Measurements from ENCODE around the gene OTULIN. TPM values are rescaled to one million over a fixed set of nuclear protein-coding genes. Genes with fewer than 3 reads are reported as not detected.

The OTULIN gene
- polyA plus RNA-seq, 1 donor: 21.5 TPM

- Histone ChIP-seq H3K9me3 (ENCODE audit: control insufficient read depth, low read depth, low read length) (no peaks in the 10 kb centered on the region), H3K4me3 (ENCODE audit: low read length) (no peak overlapping the region), H3K27me3 (ENCODE audit: control insufficient read depth, insufficient read depth, low read length) (no peaks in the 10 kb centered on the region), H3K4me1 (ENCODE audit: control insufficient read depth, insufficient read depth, low read length) (no peaks in the 10 kb centered on the region), H3K27ac (ENCODE audit: low read length) (no peak overlapping the region), H3K36me3 (ENCODE audit: control insufficient read depth, insufficient read depth, low read length) (peaks cover 74% of the 10 kb centered on the region)
- 83% methylated on average over 2 of the region's 2 CpGs for WGBS (ENCODE audit: insufficient coverage, low lambda C conversion rate)
- no peak for DNase-seq
Measured at GRCh38 chr5:14695152-14695551, 30.6 kb downstream of the OTULIN start.

- no peak overlapping the region for H3K4me3 ChIP-seq (ENCODE audit: low read length)
- H3K4me1 ChIP-seq (ENCODE audit: control insufficient read depth, insufficient read depth, low read length): no peaks in the 10 kb centered on the region
- H3K36me3 ChIP-seq (ENCODE audit: control insufficient read depth, insufficient read depth, low read length): peaks cover 72% of the 10 kb centered on the region
- 0% methylated on average over 1 of the region's 1 CpG for WGBS (ENCODE audit: insufficient coverage, low lambda C conversion rate)
- DNase-seq: no peak
- H3K27ac ChIP-seq (ENCODE audit: low read length): no peak overlapping the region
- no peaks in the 10 kb centered on the region for H3K27me3 ChIP-seq (ENCODE audit: control insufficient read depth, insufficient read depth, low read length)
- no peaks in the 10 kb centered on the region for H3K9me3 ChIP-seq (ENCODE audit: control insufficient read depth, low read depth, low read length)
Measured at GRCh38 chr5:14696057-14696456, 31.5 kb downstream of the OTULIN start.

GRCh38 chr5:14696851-14697250, 32.3 kb downstream of the OTULIN start:
- Histone ChIP-seq H3K4me1 (ENCODE audit: control insufficient read depth, insufficient read depth, low read length) (no peaks in the 10 kb centered on the region), H3K36me3 (ENCODE audit: control insufficient read depth, insufficient read depth, low read length) (peaks cover 75% of the 10 kb centered on the region), H3K27me3 (ENCODE audit: control insufficient read depth, insufficient read depth, low read length) (no peaks in the 10 kb centered on the region), H3K4me3 (ENCODE audit: low read length) (no peak overlapping the region), H3K27ac (ENCODE audit: low read length) (no peak overlapping the region), H3K9me3 (ENCODE audit: control insufficient read depth, low read depth, low read length) (no peaks in the 10 kb centered on the region)
- no peak for DNase-seq
- WGBS (ENCODE audit: insufficient coverage, low lambda C conversion rate): no CpG with 5 or more reads among the region's 3 CpGs

- H3K27me3 ChIP-seq (ENCODE audit: control insufficient read depth, insufficient read depth, low read length): no peaks in the 10 kb centered on the region
- WGBS (ENCODE audit: insufficient coverage, low lambda C conversion rate): no CpG with 5 or more reads among the region's 1 CpG
- H3K4me3 ChIP-seq (ENCODE audit: low read length): no peak overlapping the region
- no peak for DNase-seq
- no peak overlapping the region for H3K27ac ChIP-seq (ENCODE audit: low read length)
- H3K4me1 ChIP-seq (ENCODE audit: control insufficient read depth, insufficient read depth, low read length): no peaks in the 10 kb centered on the region
- no peaks in the 10 kb centered on the region for H3K9me3 ChIP-seq (ENCODE audit: control insufficient read depth, low read depth, low read length)
- H3K36me3 ChIP-seq (ENCODE audit: control insufficient read depth, insufficient read depth, low read length): peaks cover 71% of the 10 kb centered on the region
Measured at GRCh38 chr5:14698495-14698894, 34.0 kb downstream of the OTULIN start.

- H3K9me3 ChIP-seq (ENCODE audit: control insufficient read depth, low read depth, low read length): no peaks in the 10 kb centered on the region
- H3K36me3 ChIP-seq (ENCODE audit: control insufficient read depth, insufficient read depth, low read length): peaks cover 67% of the 10 kb centered on the region
- no peaks in the 10 kb centered on the region for H3K4me1 ChIP-seq (ENCODE audit: control insufficient read depth, insufficient read depth, low read length)
- no peak for DNase-seq
- no peaks in the 10 kb centered on the region for H3K27me3 ChIP-seq (ENCODE audit: control insufficient read depth, insufficient read depth, low read length)
- H3K4me3 ChIP-seq (ENCODE audit: low read length): no peak overlapping the region
- H3K27ac ChIP-seq (ENCODE audit: low read length): no peak overlapping the region
- no CpG with 5 or more reads among the region's 2 CpGs for WGBS (ENCODE audit: insufficient coverage, low lambda C conversion rate)
Measured at GRCh38 chr5:14699159-14699558, 34.6 kb downstream of the OTULIN start.

GRCh38 chr5:14699807-14700400, 35.4 kb downstream of the OTULIN start:
- Histone ChIP-seq H3K27me3 (ENCODE audit: control insufficient read depth, insufficient read depth, low read length) (no peaks in the 10 kb centered on the region), H3K4me1 (ENCODE audit: control insufficient read depth, insufficient read depth, low read length) (no peaks in the 10 kb centered on the region), H3K4me3 (ENCODE audit: low read length) (no peak overlapping the region), H3K9me3 (ENCODE audit: control insufficient read depth, low read depth, low read length) (no peaks in the 10 kb centered on the region), H3K36me3 (ENCODE audit: control insufficient read depth, insufficient read depth, low read length) (peaks cover 66% of the 10 kb centered on the region), H3K27ac (ENCODE audit: low read length) (no peak overlapping the region)
- 94% methylated on average over 5 of the region's 8 CpGs for WGBS (ENCODE audit: insufficient coverage, low lambda C conversion rate)
- DNase-seq: no peak

- H3K36me3 ChIP-seq (ENCODE audit: control insufficient read depth, insufficient read depth, low read length): peaks cover 69% of the 10 kb centered on the region
Measured at GRCh38 chr5:14700478-14701436, 36.2 kb downstream of the OTULIN start.

GRCh38 chr5:14701556-14701955, 37.0 kb downstream of the OTULIN start:
- no peaks in the 10 kb centered on the region for H3K27me3 ChIP-seq (ENCODE audit: control insufficient read depth, insufficient read depth, low read length)
- peaks cover 72% of the 10 kb centered on the region for H3K36me3 ChIP-seq (ENCODE audit: control insufficient read depth, insufficient read depth, low read length)
- DNase-seq: no peak
- H3K9me3 ChIP-seq (ENCODE audit: control insufficient read depth, low read depth, low read length): no peaks in the 10 kb centered on the region
- WGBS (ENCODE audit: insufficient coverage, low lambda C conversion rate): no CpG with 5 or more reads among the region's 10 CpGs
- no peak overlapping the region for H3K27ac ChIP-seq (ENCODE audit: low read length)
- H3K4me3 ChIP-seq (ENCODE audit: low read length): no peak overlapping the region
- H3K4me1 ChIP-seq (ENCODE audit: control insufficient read depth, insufficient read depth, low read length): no peaks in the 10 kb centered on the region

More at GRCh38 chr5:14700478-14701436, 36.2 kb downstream of the OTULIN start:
- H3K4me3 ChIP-seq (ENCODE audit: low read length): no peak overlapping the region
- H3K27ac ChIP-seq (ENCODE audit: low read length): no peak overlapping the region
- no peaks in the 10 kb centered on the region for H3K27me3 ChIP-seq (ENCODE audit: control insufficient read depth, insufficient read depth, low read length)
- H3K9me3 ChIP-seq (ENCODE audit: control insufficient read depth, low read depth, low read length): no peaks in the 10 kb centered on the region
- no CpG with 5 or more reads among the region's 13 CpGs for WGBS (ENCODE audit: insufficient coverage, low lambda C conversion rate)
- no peak for DNase-seq
- no peaks in the 10 kb centered on the region for H3K4me1 ChIP-seq (ENCODE audit: control insufficient read depth, insufficient read depth, low read length)

- Histone ChIP-seq H3K27ac (ENCODE audit: low read length) (no peak overlapping the region), H3K36me3 (ENCODE audit: control insufficient read depth, insufficient read depth, low read length) (peaks cover 72% of the 10 kb centered on the region), H3K4me1 (ENCODE audit: control insufficient read depth, insufficient read depth, low read length) (no peaks in the 10 kb centered on the region), H3K27me3 (ENCODE audit: control insufficient read depth, insufficient read depth, low read length) (no peaks in the 10 kb centered on the region), H3K4me3 (ENCODE audit: low read length) (no peak overlapping the region), H3K9me3 (ENCODE audit: control insufficient read depth, low read depth, low read length) (no peaks in the 10 kb centered on the region)
- no peak for DNase-seq
- WGBS (ENCODE audit: insufficient coverage, low lambda C conversion rate): 94% methylated on average over 5 of the region's 11 CpGs
Measured at GRCh38 chr5:14702238-14702839, 37.8 kb downstream of the OTULIN start.

GRCh38 chr5:14705556-14705955, 41.0 kb downstream of the OTULIN start:
- Histone ChIP-seq H3K27ac (ENCODE audit: low read length) (no peak overlapping the region), H3K4me3 (ENCODE audit: low read length) (no peak overlapping the region), H3K36me3 (ENCODE audit: control insufficient read depth, insufficient read depth, low read length) (peaks cover 70% of the 10 kb centered on the region), H3K9me3 (ENCODE audit: control insufficient read depth, low read depth, low read length) (no peaks in the 10 kb centered on the region), H3K27me3 (ENCODE audit: control insufficient read depth, insufficient read depth, low read length) (no peaks in the 10 kb centered on the region), H3K4me1 (ENCODE audit: control insufficient read depth, insufficient read depth, low read length) (no peaks in the 10 kb centered on the region)
- no peak for DNase-seq
- no CpG with 5 or more reads among the region's 8 CpGs for WGBS (ENCODE audit: insufficient coverage, low lambda C conversion rate)
